DOHH2 (cell line): ENCODE results near the gene SCAPER.

Experiments used
- H3F3A ChIP-seq: fragments of 200-600 bp; sonication (generic), shearing (Covaris generic); 2 replicates; pipeline ENCODE4 v1.6.0; 2016; ENCODE audit warnings: antibody characterized with exemption, mild to moderate bottlenecking; ENCODE audit not compliant: control insufficient read depth, insufficient read depth
- H3K27ac ChIP-seq: fragments of 200-600 bp; sonication (generic); 2 replicates; pipeline ENCODE4 v1.5.1; 2014; ENCODE audit warnings: low read depth, mild to moderate bottlenecking, low read length, moderate library complexity
- H3K27me3 ChIP-seq: fragments of 200-600 bp; sonication (generic); 2 replicates; pipeline ENCODE4 v1.6.1; 2014; ENCODE audit warnings: mild to moderate bottlenecking, low read length, mixed read lengths; ENCODE audit not compliant: control insufficient read depth
- H3K36me3 ChIP-seq: fragments of 200-600 bp; sonication (generic); 2 replicates; pipeline ENCODE4 v1.6.1; 2014; ENCODE audit warnings: mild to moderate bottlenecking, low read length, moderate library complexity, mixed read lengths; ENCODE audit not compliant: control insufficient read depth
- H3K4me1 ChIP-seq: fragments of 200-600 bp; sonication (generic); 2 replicates; pipeline ENCODE4 v1.6.1; 2014; ENCODE audit warnings: mild to moderate bottlenecking, low read length, mixed read lengths; ENCODE audit not compliant: control insufficient read depth
- H3K4me2 ChIP-seq: fragments of 200-600 bp; sonication (generic); 2 replicates; pipeline ENCODE4 v1.6.0; 2014; ENCODE audit warnings: mild to moderate bottlenecking, low read length, moderate library complexity
- H3K4me3 ChIP-seq: fragments of 200-600 bp; sonication (generic); 2 replicates; pipeline ENCODE4 v1.5.1; 2014; ENCODE audit warnings: mild to moderate bottlenecking, low read length, mixed read lengths
- H3K79me2 ChIP-seq: fragments of 200-600 bp; sonication (generic); 2 replicates; pipeline ENCODE4 v1.6.1; 2014; ENCODE audit warnings: mild to moderate bottlenecking, low read length, mixed read lengths; ENCODE audit not compliant: control insufficient read depth
- H3K9me2 ChIP-seq: fragments of 200-600 bp; sonication (generic); replicated peaks from 2 replicates; pipeline ENCODE4 v1.6.1; 2014; ENCODE audit warnings: mild to moderate bottlenecking, low read length, mixed read lengths; ENCODE audit not compliant: control insufficient read depth
- H3K9me3 ChIP-seq: fragments of 200-600 bp; sonication (generic); 2 replicates; pipeline ENCODE4 v1.6.1; 2014; ENCODE audit warnings: antibody characterized with exemption, low read length, mixed read lengths; ENCODE audit not compliant: control insufficient read depth, insufficient read depth
- H4K20me1 ChIP-seq: fragments of 200-600 bp; sonication (generic); 2 replicates; pipeline ENCODE4 v1.6.0; 2014; ENCODE audit warnings: low read depth, mild to moderate bottlenecking, antibody characterized with exemption, low read length, moderate library complexity; ENCODE audit not compliant: control insufficient read depth, insufficient read depth
- CTCF ChIP-seq: fragments of 200-600 bp; sonication (generic); IDR thresholded peaks from one replicate; pipeline ENCODE4 v1.5.1; 2014; ENCODE audit warnings: antibody characterized with exemption, mild to moderate bottlenecking, low read depth, low read length; ENCODE audit not compliant: poor library complexity, severe bottlenecking
- EZH2phosphoT487 ChIP-seq: fragments of 200-600 bp; sonication (generic); IDR thresholded peaks from 2 replicates; pipeline ENCODE4 v1.6.1; 2017; ENCODE audit warnings: borderline replicate concordance, mild to moderate bottlenecking, antibody characterized with exemption, low read length, moderate library complexity, mixed read lengths

SCAPER gene

DNA sequence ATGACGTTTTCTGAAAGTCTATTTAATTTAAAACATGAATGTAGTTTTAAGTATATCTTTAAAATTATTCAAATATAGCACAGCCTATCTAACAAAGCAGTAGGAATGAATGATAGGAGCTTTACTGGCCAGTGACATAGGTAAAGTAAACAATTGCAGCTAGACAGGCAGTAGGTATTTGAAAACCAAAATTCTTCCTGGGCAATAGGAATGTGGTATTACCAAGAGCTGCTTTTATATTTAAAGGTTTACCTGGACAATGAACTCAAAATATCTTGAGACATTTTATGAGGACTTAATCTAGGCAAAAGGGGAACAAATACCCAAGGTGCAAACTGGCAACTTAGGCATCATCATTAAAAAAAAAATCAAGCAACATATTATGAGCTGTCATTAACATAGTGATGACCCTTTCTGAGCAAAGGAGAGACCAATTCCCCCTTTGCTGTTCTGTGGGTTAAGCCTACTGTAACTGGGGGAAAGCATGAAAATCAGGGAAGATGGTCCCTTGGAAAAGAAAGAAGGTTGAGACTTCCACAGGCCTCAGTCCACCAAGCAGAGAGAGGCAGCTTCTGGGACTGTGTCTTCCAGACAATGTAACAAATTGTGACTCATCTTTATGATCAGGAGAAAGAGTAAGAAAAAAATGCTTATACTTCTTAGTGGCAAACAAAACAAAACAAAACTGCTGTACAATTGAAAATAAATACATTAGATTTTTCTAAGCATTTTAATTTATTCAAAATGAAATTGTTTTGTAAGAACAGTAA is 555.7 kb downstream of the SCAPER start:
- peaks cover 10% of the 10 kb centered on the region; the same call in 1 of the 2 replicates for H3K27me3 ChIP-seq
- H3K9me2 ChIP-seq: no peaks in the 10 kb centered on the region
- no peak overlapping the region for H3K4me3 ChIP-seq
- peaks cover 6% of the 10 kb centered on the region; the same call in 1 of the 2 replicates for H3K4me1 ChIP-seq
- no peaks in the 10 kb centered on the region for H3K36me3 ChIP-seq
- no peaks in the 10 kb centered on the region for H3K9me3 ChIP-seq
- peaks cover under 1% of the 10 kb centered on the region; the same call in 1 of the 2 replicates for H3F3A ChIP-seq
- no peak overlapping the region for H3K27ac ChIP-seq
- H3K4me2 ChIP-seq: no peak overlapping the region
- no peaks in the 10 kb centered on the region for H4K20me1 ChIP-seq
- TF ChIP-seq CTCF (no peak), EZH2phosphoT487 (no peak)
- H3K79me2 ChIP-seq: no peaks in the 10 kb centered on the region

GRCh38 chr15:76347482-76348055 is 557.6 kb downstream of the SCAPER start:
- Histone ChIP-seq H3K4me1 (peaks cover 6% of the 10 kb centered on the region; the same call in 1 of the 2 replicates), H3K9me2 (no peaks in the 10 kb centered on the region), H3F3A (peaks cover 7% of the 10 kb centered on the region; the same call in 1 of the 2 replicates), H3K4me2 (no peak overlapping the region), H3K79me2 (no peaks in the 10 kb centered on the region), H3K27ac (no peak overlapping the region), H3K9me3 (no peaks in the 10 kb centered on the region), H3K36me3 (no peaks in the 10 kb centered on the region; the same call in 1 of the 2 replicates), H4K20me1 (no peaks in the 10 kb centered on the region), H3K27me3 (peaks cover 10% of the 10 kb centered on the region; the same call in 1 of the 2 replicates), H3K4me3 (no peak overlapping the region)
- TF ChIP-seq EZH2phosphoT487 (no peak), CTCF (no peak)

GRCh38 chr15:76346669-76347481 is 558.3 kb downstream of the SCAPER start:
- Histone ChIP-seq H3K36me3 (peaks cover 4% of the 10 kb centered on the region), H3K79me2 (no peaks in the 10 kb centered on the region), H3K27ac (no peak overlapping the region), H3K9me3 (no peaks in the 10 kb centered on the region), H3F3A (peaks cover 7% of the 10 kb centered on the region; the same call in 1 of the 2 replicates), H3K4me3 (no peak overlapping the region), H3K4me1 (peaks cover 6% of the 10 kb centered on the region; the same call in 1 of the 2 replicates), H4K20me1 (no peaks in the 10 kb centered on the region), H3K9me2 (no peaks in the 10 kb centered on the region), H3K4me2 (peak overlapping the region; percentile 34; the same call in 1 of the 2 replicates), H3K27me3 (peaks cover 10% of the 10 kb centered on the region; the same call in 1 of the 2 replicates)
- no peak for TF ChIP-seq EZH2phosphoT487
- TF ChIP-seq CTCF: no peak
